ENCODE results near the gene NOSIP.
"Not testable (repeated sequence)": the region's sequence is repeated elsewhere in the genome, so short reads cannot be mapped to it uniquely, and the experiment has no call there.

The NOSIP gene, protein sequence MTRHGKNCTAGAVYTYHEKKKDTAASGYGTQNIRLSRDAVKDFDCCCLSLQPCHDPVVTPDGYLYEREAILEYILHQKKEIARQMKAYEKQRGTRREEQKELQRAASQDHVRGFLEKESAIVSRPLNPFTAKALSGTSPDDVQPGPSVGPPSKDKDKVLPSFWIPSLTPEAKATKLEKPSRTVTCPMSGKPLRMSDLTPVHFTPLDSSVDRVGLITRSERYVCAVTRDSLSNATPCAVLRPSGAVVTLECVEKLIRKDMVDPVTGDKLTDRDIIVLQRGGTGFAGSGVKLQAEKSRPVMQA

DNA sequence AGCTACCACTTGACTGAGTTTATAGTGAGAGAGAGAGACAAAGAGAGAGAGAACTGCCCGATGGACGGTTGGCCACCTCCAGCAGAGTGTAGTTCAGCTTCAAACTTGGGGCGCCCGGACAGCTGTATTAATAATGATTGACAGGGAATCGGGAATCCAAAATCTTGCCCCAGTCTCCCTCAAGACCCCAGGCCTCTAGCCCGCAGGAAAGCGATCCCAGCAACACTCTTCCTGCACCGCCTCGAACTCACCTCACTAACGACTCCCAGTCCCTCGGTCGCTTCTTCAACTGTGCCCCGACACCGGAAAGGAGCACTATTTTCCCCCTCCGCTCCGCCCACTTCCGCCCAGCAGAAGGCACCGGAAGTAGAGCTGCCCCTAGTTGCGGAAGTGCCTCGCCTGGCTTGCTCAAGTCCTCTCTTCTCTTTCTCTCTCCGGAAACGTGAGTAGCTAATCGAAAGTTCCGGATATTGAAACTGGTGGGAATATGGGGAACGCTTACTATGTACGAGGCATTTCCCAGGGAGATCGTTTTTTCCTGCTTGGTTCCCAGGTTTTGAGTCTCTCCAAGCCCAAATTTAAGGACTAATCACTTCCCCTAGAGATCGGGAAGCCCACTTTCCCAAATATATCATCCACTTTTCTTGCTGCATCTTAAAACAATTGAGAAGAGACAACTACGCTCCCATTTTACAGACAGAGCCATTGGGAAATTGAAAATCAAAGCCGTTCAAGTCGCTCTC, at the start of gene NOSIP:
TSS of gene NOSIP (minus strand) at position 293 of the 743 bp plus-strand sequence. CDS start 19,865 bp downstream, outside the sequence.
- peak; percentile 97 for DNase-seq (ENCODE audit: low spot score)

DNA sequence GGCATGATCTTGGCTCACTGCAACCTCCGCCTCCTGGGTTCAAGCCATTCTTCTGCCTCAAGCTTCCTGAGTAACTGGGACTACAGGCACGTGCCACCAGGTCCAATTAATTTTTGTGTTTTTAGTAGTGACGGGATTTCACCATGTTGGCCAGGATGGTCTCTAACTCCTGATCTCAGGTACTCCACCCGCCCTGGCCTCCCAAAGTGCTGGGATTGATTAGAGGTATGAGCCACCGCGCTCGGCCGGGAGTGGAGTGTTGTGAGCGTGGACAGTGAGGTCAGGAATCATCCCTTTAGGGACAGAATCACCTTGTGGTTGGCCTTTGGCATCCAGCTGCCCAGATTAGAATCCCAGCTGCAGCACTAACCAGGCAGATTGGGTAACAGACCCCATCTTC, 49.3 kb upstream of the NOSIP start:
- no peak for DNase-seq (ENCODE audit: low spot score)

DNA sequence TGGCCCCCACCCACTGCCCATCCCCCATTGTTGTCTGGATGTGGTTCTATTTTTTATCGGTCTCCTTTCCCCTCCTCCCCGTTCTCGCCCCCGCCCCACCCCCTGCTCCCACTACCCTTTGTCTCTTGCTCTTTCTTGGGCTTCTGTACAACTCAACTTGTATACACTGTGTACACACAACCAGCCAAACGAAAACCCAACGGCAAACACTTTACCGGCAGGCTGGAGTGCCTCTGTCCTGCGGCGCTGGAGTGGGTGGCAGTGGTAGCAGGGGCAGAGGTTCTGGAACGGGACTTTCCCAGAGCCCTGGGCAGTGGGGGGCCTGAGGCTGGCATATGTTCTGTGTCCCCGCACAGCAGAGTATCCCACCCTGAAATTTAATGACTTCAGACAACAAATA, 45.9 kb upstream of the NOSIP start:
- no peak for DNase-seq (ENCODE audit: low spot score)

DNA sequence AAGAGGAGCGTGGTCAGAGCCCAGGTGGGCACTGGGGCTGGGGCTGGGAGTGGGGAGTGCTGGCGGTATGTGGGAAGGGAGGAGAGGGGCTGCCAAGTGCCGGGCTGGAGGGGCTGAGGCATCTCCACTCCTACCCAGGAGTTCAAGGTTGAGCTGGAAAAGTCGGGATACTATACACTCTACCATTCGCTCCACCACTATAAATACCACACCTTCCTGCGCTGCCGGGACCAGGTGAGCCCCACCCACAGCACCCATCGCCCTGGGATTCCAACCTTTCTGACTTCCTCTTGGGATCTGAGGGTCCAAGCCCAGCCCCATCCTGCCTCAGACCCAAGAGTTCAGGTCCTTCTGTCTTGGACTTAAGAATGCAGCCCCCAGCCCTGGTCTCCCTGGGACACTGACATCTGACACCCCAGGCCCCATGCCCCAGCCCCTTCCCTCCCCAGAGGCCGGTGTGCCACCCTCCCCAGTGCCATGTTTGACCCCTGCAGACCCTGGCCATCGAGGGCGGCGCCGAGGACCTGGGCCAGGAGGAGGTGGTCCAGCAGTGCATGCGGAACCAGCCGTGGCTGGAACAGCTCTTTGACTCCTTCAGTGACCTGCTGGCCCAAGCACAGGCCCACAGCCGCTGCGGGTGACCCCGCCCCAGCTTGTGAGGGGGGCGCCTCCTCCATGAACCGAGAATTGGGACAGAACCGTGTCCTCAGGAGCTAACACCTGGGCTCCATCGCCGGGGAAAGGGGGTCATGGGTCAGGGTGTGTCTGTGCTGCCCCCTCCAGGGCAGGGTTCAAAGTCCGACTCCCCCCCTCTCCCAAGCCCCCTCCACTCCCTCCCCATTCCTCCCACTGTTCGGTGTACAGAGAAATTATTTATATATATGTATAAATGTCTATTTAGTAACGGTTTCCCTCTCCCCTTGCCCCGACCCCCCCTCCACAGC, 44.9 kb upstream of the NOSIP start:
- DNase-seq (ENCODE audit: low spot score), result no peak

DNA sequence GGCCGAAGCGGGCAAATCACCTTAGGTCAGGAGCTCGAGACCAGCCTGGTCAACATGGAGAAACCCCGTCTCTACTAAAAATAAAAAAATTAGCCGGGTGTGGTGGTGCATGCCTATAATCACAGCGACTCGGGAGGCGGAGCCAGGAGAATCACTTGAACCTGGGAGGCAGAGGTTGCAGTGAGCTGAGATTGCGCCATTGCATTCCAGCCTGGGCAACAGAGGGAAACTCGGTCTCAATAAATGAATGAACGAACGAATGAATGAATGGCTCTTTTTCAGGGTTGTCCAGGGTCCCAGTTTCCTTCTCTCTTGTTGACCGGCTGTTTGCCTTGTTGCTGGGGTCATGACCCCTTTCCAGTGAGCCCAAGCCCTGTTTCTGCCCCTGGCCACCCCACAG, 37.5 kb upstream of the NOSIP start:
- DNase-seq (ENCODE audit: low spot score), result not testable (repeated sequence)

DNA sequence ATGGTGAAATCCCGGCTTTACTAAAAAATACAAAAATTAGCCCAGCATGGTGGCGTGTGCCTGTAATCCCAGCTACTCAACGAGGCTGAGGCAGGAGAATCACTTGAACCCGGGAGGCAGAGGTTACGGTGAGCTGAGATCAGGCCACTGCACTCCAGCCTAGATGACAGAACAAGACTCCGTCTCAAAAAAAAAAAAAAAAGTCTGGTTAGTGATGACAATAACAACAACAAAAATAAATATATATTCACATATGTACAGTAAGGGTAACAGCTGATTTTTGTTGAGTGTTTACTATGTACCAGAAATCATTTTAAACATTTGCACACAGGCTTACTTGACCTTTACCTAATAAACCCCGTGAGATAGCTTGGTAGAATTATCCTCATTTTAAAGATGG, 36.6 kb upstream of the NOSIP start:
- no peak for DNase-seq (ENCODE audit: low spot score)

DNA sequence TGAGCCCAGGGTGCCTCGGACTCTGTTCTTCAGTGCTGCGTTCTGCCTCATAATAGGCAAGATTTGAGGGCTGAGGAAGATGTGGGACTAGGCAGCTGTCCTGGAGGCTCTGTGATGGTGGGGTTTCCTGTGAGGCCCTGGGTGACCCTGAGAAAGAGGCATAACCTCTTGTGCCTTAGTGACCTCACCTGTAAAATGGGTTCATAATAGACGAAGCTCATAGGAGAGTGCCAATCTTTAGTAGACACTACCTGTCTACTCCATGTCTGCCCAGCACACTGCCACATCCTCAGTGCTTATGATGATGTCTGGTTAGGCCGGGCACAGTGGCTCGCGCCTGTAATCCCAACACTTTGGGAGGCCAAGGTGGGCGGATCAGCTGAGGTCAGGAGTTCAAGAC, 36.2 kb upstream of the NOSIP start:
- DNase-seq (ENCODE audit: low spot score), result no peak

DNA sequence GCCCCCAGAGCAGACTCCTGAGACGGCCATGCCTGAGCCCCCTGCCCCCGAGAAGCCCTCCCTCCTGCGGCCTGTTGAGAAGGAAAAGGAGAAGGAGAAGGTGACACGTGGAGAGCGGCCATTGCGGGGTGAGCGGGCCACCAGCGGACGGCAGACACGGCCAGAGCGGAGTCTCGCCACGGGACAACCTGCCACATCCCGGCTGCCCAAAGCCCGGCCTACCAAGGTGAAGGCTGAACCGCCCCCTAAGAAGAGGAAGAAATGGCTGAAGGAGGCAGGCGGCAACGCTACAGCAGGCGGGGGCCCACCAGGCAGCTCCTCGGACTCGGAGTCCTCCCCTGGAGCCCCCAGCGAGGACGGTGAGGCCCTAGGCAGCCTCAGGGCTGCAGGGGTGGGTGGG, 35.5 kb upstream of the NOSIP start:
- DNase-seq (ENCODE audit: low spot score), result no peak

DNA sequence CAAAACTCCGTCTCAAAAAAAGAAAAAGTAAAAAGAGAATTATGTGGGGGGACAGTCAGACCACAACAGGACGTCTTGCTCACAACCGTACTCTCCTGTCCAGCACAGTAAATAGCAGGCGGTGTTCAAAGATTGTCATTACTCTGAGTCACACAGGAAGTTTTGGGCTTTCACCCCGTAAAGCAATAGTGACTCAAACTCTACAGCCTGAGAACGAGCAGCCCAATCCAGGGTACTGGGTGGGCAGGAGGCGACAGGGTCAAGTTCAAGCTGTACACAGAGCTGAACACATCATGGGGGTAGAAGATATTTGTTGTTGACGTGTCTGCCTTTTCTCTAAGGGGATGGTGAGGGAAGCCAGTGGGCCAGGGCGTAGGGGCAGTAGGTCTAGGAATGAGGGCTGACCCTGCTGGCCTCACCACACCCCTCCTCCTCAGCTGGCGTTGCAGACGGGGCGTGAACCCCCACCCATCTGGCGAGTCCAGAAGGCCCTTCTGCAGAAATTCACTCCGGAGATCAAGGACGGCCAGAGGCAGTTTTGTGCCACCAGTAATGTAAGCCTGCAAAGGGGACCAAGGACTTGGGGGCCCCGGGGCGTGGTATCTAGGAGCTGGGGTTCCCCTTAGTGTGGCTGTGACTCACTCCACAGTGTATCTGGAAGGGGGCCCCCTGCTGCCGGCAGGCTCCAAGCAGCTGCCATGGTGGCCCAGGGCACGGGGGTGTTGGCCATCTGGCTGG, 33.9 kb upstream of the NOSIP start:
- DNase-seq (ENCODE audit: low spot score), result no peak

DNA sequence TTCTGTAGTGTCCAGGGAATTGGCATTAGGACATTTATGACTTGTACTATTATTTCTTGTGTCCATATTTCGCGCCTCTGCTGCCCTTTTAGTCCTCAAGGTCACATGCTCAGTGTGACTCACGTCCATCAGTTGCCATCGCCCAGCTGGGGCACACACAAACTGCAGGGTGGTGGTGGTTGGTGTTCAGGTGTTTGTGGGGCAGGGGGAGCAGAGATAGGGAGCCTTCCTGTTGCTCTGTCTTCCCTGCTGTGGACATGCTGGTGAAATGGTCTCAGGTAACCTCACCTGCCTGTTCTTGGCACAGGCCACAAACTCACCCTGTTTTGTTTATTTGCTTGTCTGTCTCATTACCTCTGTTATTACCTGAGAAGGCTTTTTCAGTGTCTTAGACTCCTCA, 33.0 kb upstream of the NOSIP start:
- no peak for DNase-seq (ENCODE audit: low spot score)

DNA sequence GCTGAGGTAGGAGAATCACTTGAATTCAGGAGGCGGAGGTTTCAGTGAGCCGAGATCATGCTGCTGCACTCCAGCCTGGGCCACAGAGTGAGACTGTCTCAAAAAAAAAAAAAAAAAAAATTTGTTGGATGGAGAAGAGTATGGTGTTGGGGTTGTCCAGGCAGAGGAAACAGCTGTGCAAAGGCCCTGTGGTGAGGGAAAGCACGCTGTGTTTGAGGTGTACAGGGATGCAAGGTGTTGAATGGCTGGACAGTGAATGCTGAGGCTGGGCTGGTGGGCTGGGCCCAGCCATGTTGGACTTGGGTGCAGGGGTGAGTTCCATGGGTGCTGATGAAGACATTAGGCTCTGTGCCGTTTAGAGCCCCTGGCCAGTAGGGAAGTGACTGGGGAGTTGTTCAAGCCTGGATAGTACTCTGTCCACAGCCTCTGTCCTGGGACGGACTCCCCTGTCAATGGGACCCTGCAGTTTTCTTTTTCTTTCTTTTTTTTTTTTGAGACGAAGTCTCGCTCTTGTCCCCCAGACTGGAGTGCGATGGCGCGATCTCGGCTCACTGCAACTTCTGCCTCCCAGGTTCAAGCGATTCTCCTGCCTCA, 29.2 kb upstream of the NOSIP start:
- DNase-seq (ENCODE audit: low spot score), result no peak

DNA sequence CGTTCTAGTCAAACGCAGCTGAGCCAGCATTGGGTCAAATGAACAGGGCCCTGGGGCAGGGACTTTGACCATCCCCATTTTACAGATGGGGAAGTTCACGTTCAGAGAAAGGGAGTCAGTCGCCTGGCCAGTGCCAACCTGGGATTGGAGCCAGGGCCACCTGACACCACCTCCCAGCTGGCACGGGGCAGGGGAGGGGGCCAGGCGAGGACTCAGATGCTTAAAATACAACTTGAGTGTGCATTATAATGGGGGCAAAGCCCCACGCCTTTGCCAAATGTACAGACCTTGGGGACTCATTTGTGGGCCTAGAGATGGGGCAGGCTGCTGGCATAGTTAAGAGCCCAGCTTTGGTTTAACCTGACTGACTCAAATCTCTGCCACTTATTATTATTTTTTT, 25.2 kb upstream of the NOSIP start:
- no peak for DNase-seq (ENCODE audit: low spot score)

DNA sequence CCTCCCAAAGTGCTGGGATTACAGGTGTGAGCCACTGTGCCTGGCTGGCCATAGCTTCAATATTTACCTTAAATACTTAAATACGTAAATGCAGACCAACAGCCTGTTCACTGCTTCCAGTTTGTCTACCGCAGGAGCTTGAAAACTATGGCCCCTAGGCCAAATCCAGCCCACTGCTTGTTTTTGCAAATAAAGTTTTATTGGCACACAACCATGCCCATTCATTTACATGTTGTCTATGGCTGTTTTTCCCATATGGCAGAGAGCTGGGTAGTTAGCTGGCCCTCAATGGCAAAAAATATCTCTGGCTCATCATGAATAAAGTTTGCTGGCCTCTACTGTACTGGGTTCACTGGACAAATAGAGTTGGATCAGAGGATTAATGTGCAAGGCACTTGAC, 22.4 kb upstream of the NOSIP start:
- DNase-seq (ENCODE audit: low spot score), result no peak

DNA sequence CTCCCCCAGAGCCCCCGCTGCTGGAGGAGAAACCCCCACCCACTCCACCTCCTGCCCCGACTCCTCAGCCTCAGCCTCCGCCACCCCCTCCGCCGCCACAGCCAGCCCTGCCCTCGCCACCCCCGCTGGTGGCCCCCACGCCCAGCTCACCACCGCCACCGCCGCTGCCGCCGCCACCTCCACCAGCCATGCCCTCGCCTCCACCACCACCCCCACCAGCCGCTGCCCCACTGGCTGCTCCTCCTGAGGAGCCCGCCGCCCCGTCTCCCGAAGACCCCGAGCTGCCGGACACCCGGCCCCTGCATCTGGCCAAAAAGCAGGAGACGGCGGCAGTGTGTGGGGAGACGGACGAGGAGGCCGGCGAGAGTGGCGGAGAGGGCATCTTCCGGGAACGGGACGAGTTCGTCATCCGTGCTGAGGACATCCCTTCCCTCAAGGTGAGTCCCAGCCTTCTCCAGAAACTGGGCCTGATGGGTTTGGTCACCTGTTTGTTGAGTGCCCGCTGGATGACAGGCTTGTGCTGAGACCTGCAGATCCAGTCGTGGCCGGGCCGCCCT, 21.2 kb upstream of the NOSIP start:
- no peak for DNase-seq (ENCODE audit: low spot score)

DNA sequence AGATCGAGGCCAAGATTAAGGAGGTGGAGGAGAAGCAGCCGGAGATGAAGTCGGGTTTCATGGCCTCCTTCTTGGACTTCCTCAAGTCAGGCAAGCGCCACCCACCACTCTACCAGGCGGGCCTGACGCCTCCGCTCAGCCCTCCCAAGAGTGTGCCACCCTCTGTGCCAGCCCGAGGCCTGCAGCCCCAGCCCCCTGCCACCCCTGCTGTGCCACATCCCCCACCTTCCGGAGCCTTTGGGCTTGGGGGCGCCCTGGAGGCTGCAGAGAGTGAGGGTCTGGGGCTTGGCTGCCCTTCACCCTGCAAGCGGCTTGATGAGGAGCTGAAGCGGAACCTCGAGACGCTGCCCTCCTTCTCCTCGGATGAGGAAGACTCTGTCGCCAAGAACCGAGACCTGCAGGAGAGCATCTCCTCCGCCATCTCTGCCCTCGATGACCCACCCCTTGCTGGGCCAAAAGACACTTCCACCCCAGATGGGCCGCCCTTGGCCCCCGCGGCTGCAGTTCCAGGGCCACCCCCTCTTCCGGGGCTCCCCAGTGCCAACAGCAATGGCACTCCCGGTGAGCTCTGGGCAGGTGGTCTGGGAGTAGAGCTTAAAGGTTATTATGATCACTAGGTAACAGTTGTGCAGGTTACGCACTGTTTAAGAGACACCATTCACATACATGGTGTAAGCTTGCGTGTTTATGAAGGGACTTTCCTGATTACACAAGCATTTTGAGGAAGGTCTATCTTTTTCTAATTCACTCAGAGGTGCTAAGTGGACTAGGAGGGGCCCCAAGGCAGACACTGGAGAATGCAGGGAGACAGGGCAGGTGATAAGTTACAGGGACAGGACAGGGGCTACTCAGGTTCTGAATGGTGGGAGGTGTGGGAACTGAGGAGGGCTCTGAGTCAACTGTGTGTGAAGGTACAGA, 19.3 kb upstream of the NOSIP start:
- DNase-seq (ENCODE audit: low spot score), result no peak

DNA sequence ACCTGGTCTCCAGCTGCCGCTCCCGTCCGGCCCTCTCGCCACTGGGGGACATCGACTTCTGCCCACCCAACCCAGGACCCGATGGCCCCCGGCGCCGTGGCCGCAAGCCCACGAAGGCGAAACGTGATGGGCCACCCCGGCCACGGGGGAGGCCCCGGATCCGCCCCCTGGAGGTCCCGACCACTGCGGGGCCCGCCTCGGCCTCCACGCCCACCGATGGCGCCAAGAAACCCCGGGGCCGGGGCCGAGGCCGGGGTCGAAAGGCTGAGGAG, 17.3 kb upstream of the NOSIP start:
- DNase-seq (ENCODE audit: low spot score), result no peak

DNA sequence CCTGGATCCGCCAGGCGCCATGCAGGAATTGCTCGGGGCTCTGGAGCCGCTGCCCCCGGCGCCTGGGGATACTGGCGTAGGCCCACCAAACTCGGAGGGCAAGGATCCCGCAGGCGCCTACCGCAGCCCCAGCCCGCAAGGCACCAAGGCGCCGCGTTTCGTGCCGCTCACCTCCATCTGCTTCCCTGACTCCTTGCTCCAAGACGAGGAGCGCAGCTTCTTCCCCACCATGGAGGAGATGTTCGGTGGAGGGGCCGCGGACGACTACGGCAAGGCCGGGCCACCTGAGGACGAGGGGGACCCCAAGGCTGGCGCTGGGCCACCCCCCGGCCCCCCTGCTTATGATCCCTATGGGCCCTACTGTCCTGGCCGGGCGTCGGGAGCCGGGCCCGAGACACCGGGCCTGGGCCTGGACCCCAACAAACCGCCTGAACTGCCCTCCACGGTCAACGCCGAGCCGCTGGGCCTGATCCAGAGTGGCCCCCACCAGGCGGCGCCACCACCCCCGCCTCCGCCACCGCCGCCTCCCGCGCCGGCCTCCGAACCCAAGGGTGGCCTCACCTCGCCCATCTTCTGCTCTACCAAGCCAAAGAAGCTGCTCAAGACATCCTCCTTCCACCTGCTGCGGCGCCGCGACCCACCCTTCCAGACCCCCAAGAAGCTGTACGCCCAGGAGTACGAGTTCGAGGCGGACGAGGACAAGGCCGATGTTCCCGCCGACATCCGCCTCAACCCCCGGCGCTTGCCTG, 16.8 kb upstream of the NOSIP start:
- DNase-seq (ENCODE audit: low spot score), result no peak

DNA sequence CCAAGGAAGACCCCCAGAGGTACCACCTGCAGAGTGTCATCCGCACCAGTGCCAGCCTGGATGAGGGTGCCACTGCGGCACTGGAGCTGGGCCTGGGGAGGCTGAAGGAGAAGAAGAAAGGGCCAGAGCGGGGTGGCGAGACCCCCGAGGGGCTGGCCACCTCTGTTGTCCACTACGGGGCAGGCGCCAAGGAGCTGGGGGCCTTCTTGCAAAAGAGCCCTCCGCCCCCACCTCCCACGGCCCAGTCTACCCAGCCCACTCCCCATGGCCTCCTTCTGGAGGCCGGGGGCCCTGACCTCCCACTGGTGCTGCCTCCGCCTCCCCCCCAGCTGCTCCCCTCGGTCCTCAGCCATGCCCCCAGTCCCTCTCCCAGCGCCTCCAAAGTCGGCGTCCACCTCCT, 16.1 kb upstream of the NOSIP start:
- DNase-seq (ENCODE audit: low spot score), result no peak

DNA sequence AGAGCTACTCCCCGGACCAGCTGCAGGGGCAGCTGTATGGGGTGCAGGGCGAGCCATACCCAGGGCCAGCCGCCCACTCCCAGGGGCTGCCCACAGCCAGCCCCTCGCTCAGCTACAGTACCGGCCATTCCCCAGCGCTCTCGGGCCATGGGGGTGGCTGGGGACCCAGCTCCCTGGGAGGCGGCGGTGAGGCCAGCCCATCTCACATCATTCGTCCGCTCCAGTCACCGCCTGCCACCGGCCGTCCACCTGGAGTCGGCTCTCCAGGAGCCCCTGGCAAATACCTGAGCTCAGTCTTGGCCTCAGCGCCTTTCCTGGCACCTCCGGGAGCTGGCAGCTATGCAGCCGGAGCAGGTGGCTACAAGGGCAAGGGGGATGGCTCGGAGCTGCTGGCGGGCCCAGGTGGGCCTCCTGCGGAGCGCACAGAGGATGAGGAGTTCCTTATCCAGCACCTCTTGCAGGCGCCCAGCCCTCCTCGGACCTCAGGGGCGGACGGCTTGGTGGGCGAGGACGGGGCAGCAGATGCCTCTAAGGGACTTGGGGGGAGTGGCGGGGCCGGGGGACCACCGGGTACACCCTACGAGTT, 15.6 kb upstream of the NOSIP start:
- no peak for DNase-seq (ENCODE audit: low spot score)

Measured in Ammon's horn (tissue), 1 donor.